GM23248 (cell line): ENCODE results near the gene RRP36.

Source experiments
- EZH2 ChIP-seq: fragments of 200-600 bp; sonication (generic); IDR thresholded peaks from 2 replicates; pipeline ENCODE4 v1.6.1; 2018; ENCODE audit warnings: antibody characterized with exemption, mild to moderate bottlenecking; ENCODE audit not compliant: insufficient read depth, poor library complexity, severe bottlenecking
- EZH2phosphoT487 ChIP-seq: fragments of 200-600 bp; sonication (generic); IDR thresholded peaks from 2 replicates; pipeline ENCODE4 v1.6.1; 2018; ENCODE audit warnings: antibody characterized with exemption, moderate library complexity, mild to moderate bottlenecking, low read depth; ENCODE audit not compliant: insufficient read depth

GRCh38 chr6:43020052-43020705, 1.2 kb upstream of the RRP36 start:
- TF ChIP-seq EZH2phosphoT487 = no peak
- TF ChIP-seq EZH2 = no peak
